ENCODE measurements around the gene MYLK. TPM values are rescaled to one million over a fixed set of nuclear protein-coding genes. Genes with fewer than 3 reads are reported as not detected.
"Not testable (repeated sequence)": the region's sequence is repeated elsewhere in the genome, so short reads cannot be mapped to it uniquely, and the experiment has no call there.

Gene MYLK
- total RNA-seq, 1 donor from 2014 or later, result 56.7 TPM

GRCh38 chr3:123750659-123751420, 133.3 kb downstream of the MYLK start:
- DNase-seq (ENCODE audit: low read depth in 2 of 2), result peak; percentile 20 to 66

GRCh38 chr3:123750209-123750608, 133.9 kb downstream of the MYLK start:
- DNase-seq (ENCODE audit: low read depth in 2 of 2), result peak in 1 of 2 donors; percentile 45

GRCh38 chr3:123749711-123750110, 134.4 kb downstream of the MYLK start:
- no peak for DNase-seq (ENCODE audit: low read depth in 2 of 2)

- peak; percentile 9 to 55 for DNase-seq (ENCODE audit: low read depth in 2 of 2)
These were observed 138.8 kb downstream of the MYLK start for GRCh38 chr3:123745184-123745855.

GRCh38 chr3:123744064-123744463, 140.1 kb downstream of the MYLK start:
- no peak for DNase-seq (ENCODE audit: low read depth in 2 of 2)

GRCh38 chr3:123743121-123743520, 141.0 kb downstream of the MYLK start:
- no peak for DNase-seq (ENCODE audit: low read depth in 2 of 2)

- DNase-seq (ENCODE audit: low read depth in 2 of 2), result no peak
These were observed 143.1 kb downstream of the MYLK start for GRCh38 chr3:123741041-123741511.

GRCh38 chr3:123740391-123740822, 143.7 kb downstream of the MYLK start:
- DNase-seq (ENCODE audit: low read depth in 2 of 2), result no peak

- peak in 1 of 2 donors; percentile 14 for DNase-seq (ENCODE audit: low read depth in 2 of 2)
These were observed 144.4 kb downstream of the MYLK start for GRCh38 chr3:123739754-123740153.

- no peak for DNase-seq (ENCODE audit: low read depth in 2 of 2)
These were observed 145.0 kb downstream of the MYLK start for GRCh38 chr3:123739106-123739505.

- DNase-seq (ENCODE audit: low read depth in 2 of 2), result not testable (repeated sequence)
These were observed 145.6 kb downstream of the MYLK start for GRCh38 chr3:123738522-123738921.

GRCh38 chr3:123737168-123737567, 147.0 kb downstream of the MYLK start:
- DNase-seq (ENCODE audit: low read depth in 2 of 2), result no peak

GRCh38 chr3:123735456-123735855, 148.7 kb downstream of the MYLK start:
- DNase-seq (ENCODE audit: low read depth in 2 of 2), result no peak

- no peak for DNase-seq (ENCODE audit: low read depth in 2 of 2)
These were observed 149.6 kb downstream of the MYLK start for GRCh38 chr3:123734527-123734902.

GRCh38 chr3:123733805-123734526, 150.2 kb downstream of the MYLK start:
- no peak for DNase-seq (ENCODE audit: low read depth in 2 of 2)

- no peak for DNase-seq (ENCODE audit: low read depth in 2 of 2)
These were observed 150.8 kb downstream of the MYLK start for GRCh38 chr3:123733341-123733740.

- no peak for DNase-seq (ENCODE audit: low read depth in 2 of 2)
These were observed 151.7 kb downstream of the MYLK start for GRCh38 chr3:123732447-123732846.

- DNase-seq (ENCODE audit: low read depth in 2 of 2), result no peak
These were observed 153.3 kb downstream of the MYLK start for GRCh38 chr3:123730829-123731228.

- no peak for DNase-seq (ENCODE audit: low read depth in 2 of 2)
These were observed 155.1 kb downstream of the MYLK start for GRCh38 chr3:123728991-123729390.

- no peak for DNase-seq (ENCODE audit: low read depth in 2 of 2)
These were observed 156.1 kb downstream of the MYLK start for GRCh38 chr3:123728014-123728413.

- DNase-seq (ENCODE audit: low read depth in 2 of 2), result no peak
These were observed 158.3 kb downstream of the MYLK start for GRCh38 chr3:123725652-123726400.

Measured in dermis microvascular lymphatic vessel endothelial cell (primary cell).